ENCODE data around the gene ARL3.

DNA sequence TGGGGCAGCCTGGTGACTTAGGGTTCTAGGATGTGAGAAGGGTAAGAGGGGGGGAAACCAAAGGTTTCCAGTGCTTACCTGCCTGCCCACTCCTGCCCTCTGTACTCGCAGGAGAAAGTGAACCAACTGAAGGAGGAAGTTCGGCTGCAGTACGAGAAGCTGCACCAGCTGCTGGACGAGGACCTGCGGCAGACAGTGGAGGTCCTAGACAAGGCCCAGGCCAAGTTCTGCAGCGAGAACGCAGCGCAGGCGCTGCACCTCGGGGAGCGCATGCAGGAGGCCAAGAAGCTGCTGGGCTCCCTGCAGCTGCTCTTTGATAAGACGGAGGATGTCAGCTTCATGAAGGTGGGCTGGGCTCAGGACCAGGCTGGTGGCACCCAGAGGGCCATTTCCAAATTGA, 59.2 kb downstream of the ARL3 start:
- TF ChIP-seq, protein P1, sequence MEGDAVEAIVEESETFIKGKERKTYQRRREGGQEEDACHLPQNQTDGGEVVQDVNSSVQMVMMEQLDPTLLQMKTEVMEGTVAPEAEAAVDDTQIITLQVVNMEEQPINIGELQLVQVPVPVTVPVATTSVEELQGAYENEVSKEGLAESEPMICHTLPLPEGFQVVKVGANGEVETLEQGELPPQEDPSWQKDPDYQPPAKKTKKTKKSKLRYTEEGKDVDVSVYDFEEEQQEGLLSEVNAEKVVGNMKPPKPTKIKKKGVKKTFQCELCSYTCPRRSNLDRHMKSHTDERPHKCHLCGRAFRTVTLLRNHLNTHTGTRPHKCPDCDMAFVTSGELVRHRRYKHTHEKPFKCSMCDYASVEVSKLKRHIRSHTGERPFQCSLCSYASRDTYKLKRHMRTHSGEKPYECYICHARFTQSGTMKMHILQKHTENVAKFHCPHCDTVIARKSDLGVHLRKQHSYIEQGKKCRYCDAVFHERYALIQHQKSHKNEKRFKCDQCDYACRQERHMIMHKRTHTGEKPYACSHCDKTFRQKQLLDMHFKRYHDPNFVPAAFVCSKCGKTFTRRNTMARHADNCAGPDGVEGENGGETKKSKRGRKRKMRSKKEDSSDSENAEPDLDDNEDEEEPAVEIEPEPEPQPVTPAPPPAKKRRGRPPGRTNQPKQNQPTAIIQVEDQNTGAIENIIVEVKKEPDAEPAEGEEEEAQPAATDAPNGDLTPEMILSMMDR (IDR thresholded peaks at IDR 0.05; ENCODE audit: low read depth, low read length, poor library complexity, severe bottlenecking) = no peak
- no peak for TF ChIP-seq EZH2phosphoT487 (IDR thresholded peaks at IDR 0.05; ENCODE audit: borderline replicate concordance, low read length)
